Measurements from ENCODE around the gene NNAT. TPM values are rescaled to one million over a fixed set of nuclear protein-coding genes. Genes with fewer than 3 reads are reported as not detected.

NNAT gene
- total RNA-seq, 1 experiment from 2014 or later, result 43.1 TPM

- Mint-ChIP-seq H3K4me1 (peaks cover 60 to 61% of the 10 kb centered on the region in 2 experiments), H3K27ac (peak overlapping the region in 1 of 3 experiments; percentile 3; a peak in 2 of 7 replicates), H3K4me3 (no peak overlapping the region), H3K9me3 (peaks cover 2 to 8% of the 10 kb centered on the region in 2 experiments; a peak in 2 of 5 replicates), H3K36me3 (ENCODE audit: insufficient read depth in 1 of 3, low read depth in 3 of 3) (peaks cover 38 to 54% (median 43%) of the 10 kb centered on the region in 3 experiments), H3K27me3 (ENCODE audit: low read depth) (peaks cover 1% of the 10 kb centered on the region; the same call in 1 of the 2 replicates)
- H3K4ac ChIP-seq (ENCODE audit: low read depth, low read length), result no peak overlapping the region
- no peak for TF ChIP-seq CTCF (conservative IDR thresholded peaks at IDR 0.05)
- H3K23ac ChIP-seq (ENCODE audit: insufficient read length, low read depth, low read length), result no peak overlapping the region
- no peak overlapping the region for H3T11ph ChIP-seq (ENCODE audit: low read length)
- no peak overlapping the region for H3K14ac ChIP-seq (ENCODE audit: insufficient read depth, low read length)
- H3K9me3 ChIP-seq (ENCODE audit: control insufficient read depth, low read depth, low read length), result no peaks in the 10 kb centered on the region
- no peak overlapping the region for H4K91ac ChIP-seq (ENCODE audit: insufficient read length, low read depth, low read length)
- no peak overlapping the region for H2BK120ac ChIP-seq (ENCODE audit: low read depth, low read length, poor library complexity, severe bottlenecking)
- no peak overlapping the region for H3K9ac ChIP-seq (ENCODE audit: extremely low read depth, insufficient read length, low read length)
- H3K18ac ChIP-seq (ENCODE audit: insufficient read length, low read depth, low read length), result no peak overlapping the region
- H4K20me1 ChIP-seq (ENCODE audit: control insufficient read depth, insufficient read depth, insufficient read length), result no peaks in the 10 kb centered on the region
- no peak for DNase-seq
- H2BK12ac ChIP-seq (ENCODE audit: insufficient read length, low read depth, low read length), result no peak overlapping the region
- no peak overlapping the region for H2AK5ac ChIP-seq (ENCODE audit: insufficient read length, low read length)
- peaks cover 8% of the 10 kb centered on the region for H3K79me1 ChIP-seq (ENCODE audit: insufficient read depth, low read depth, low read length, poor library complexity, severe bottlenecking)
- H3K4me1 ChIP-seq (ENCODE audit: insufficient read depth, low read length), result peaks cover 4% of the 10 kb centered on the region; the same call in 1 of the 2 replicates
- no peak overlapping the region for H2BK15ac ChIP-seq (ENCODE audit: low read depth, low read length)
- peaks cover 16% of the 10 kb centered on the region for H3K23me2 ChIP-seq (ENCODE audit: insufficient read length, low read depth, low read length, poor library complexity, severe bottlenecking)
- no CpG with 5 or more reads among the region's 7 CpGs for WGBS (ENCODE audit: extremely low coverage, insufficient read length, low lambda C conversion rate)
- H4K8ac ChIP-seq (replicated peaks; ENCODE audit: insufficient read length, low read depth, low read length), result no peak overlapping the region
- H3K27ac ChIP-seq (ENCODE audit: insufficient read length, low read depth, low read length), result no peak overlapping the region
- H4K5ac ChIP-seq (ENCODE audit: insufficient read length, low read depth, low read length), result no peak overlapping the region
- H2BK5ac ChIP-seq (ENCODE audit: insufficient read length, low read length), result no peak overlapping the region
- no peaks in the 10 kb centered on the region for H3K27me3 ChIP-seq (ENCODE audit: insufficient read depth, low read length)
- no peak overlapping the region for H2BK20ac ChIP-seq (ENCODE audit: low read depth, low read length, poor library complexity, severe bottlenecking)
- H3K56ac ChIP-seq (ENCODE audit: insufficient read length, low read depth, low read length), result no peak overlapping the region
- H3K4me2 ChIP-seq (ENCODE audit: insufficient read depth, insufficient read length, low read length), result no peak overlapping the region
- peaks cover 5% of the 10 kb centered on the region; the same call in 1 of the 2 replicates for H3K79me2 ChIP-seq (ENCODE audit: insufficient read depth, low read length)
- no peak overlapping the region for H2AFZ ChIP-seq (ENCODE audit: low read length)
These were observed 3.0 kb upstream of the NNAT start for GRCh38 chr20:37518059-37518458.
